Ureter (tissue), 1 donor: ENCODE measurements around the gene SDR39U1. TPM values are rescaled to one million over a fixed set of nuclear protein-coding genes. Genes with fewer than 3 reads are reported as not detected.

Experiments
- DNase-seq: peaks from one replicate; pipeline ENCODE4 v3.0.0-alpha.2; 2020; ENCODE audit warnings: low spot score
- total RNA-seq: library from RNA; stranded (reverse); gene quantifications from one replicate; pipeline ENCODE4 v1.2.4, GENCODE V29; 2023
- donor health status: DM: yes; HTN: yes; CAD: no.

Gene SDR39U1
- total RNA-seq, 1 donor from 2014 or later: 73.5 TPM

GRCh38 chr14:24390701-24391468, 51.7 kb downstream of the SDR39U1 start:
- DNase-seq: no peak

Other genes with a start within 250 kb of the SDR39U1 start
- gene TM9SF1, start 247.3 kb downstream of the SDR39U1 start, total RNA-seq: 42.9 TPM
- 2.1 TPM for gene TSSK4, start 237.1 kb downstream of the SDR39U1 start, total RNA-seq
- gene CHMP4A, start 229.3 kb downstream of the SDR39U1 start, total RNA-seq: 58.6 TPM
- gene MDP1, start 226.7 kb downstream of the SDR39U1 start, total RNA-seq: 17.0 TPM
- gene NEDD8, start 210.4 kb downstream of the SDR39U1 start, total RNA-seq: 159 TPM
- 78.7 TPM for gene GMPR2, start 209.8 kb downstream of the SDR39U1 start, total RNA-seq
- 82.5 TPM for gene TINF2, start 200.2 kb downstream of the SDR39U1 start, total RNA-seq
- 7.7 TPM for gene TGM1, start 179.6 kb downstream of the SDR39U1 start, total RNA-seq
- gene RABGGTA, start 171.2 kb downstream of the SDR39U1 start, total RNA-seq: 36.1 TPM
- gene DHRS1, start 143.0 kb downstream of the SDR39U1 start, total RNA-seq: 28.7 TPM
- gene NOP9, start 142.9 kb downstream of the SDR39U1 start, total RNA-seq: 36.5 TPM
- 11.1 TPM for gene CIDEB, start 134.8 kb downstream of the SDR39U1 start, total RNA-seq
- gene LTB4R2, start 132.6 kb downstream of the SDR39U1 start, total RNA-seq: 8.2 TPM
- 9.6 TPM for gene LTB4R, start 131.3 kb downstream of the SDR39U1 start, total RNA-seq
- 61.7 TPM for gene ADCY4, start 107.7 kb downstream of the SDR39U1 start, total RNA-seq
- gene RIPK3, start 102.8 kb downstream of the SDR39U1 start, total RNA-seq: 22.4 TPM
- 67.2 TPM for gene NFATC4, start 74.6 kb downstream of the SDR39U1 start, total RNA-seq
- gene NYNRIN, start 43.8 kb downstream of the SDR39U1 start, total RNA-seq: 32.7 TPM
- gene CBLN3, start 13.1 kb downstream of the SDR39U1 start, total RNA-seq: 2.2 TPM
- gene KHNYN, start 12.8 kb downstream of the SDR39U1 start, total RNA-seq: 72.9 TPM
- 2.2 TPM for gene CMA1, start 65.5 kb upstream of the SDR39U1 start, total RNA-seq
- 1.9 TPM for gene CTSG, start 133.5 kb upstream of the SDR39U1 start, total RNA-seq
- gene GZMH, start 166.9 kb upstream of the SDR39U1 start, total RNA-seq: 1.3 TPM
- 0.94 TPM for gene GZMB, start 191.4 kb upstream of the SDR39U1 start, total RNA-seq